A549 (cell line): Measurements from ENCODE around the gene COASY. TPM values are rescaled to one million over a fixed set of nuclear protein-coding genes. Genes with fewer than 3 reads are reported as not detected.

Experiments
- ATAC-seq, 2 experiments: fragments of 200-7000 bp in 1 of 2; fragments of >200 bp in 1 of 2; cut with Nextera tagmentation in 1 of 2; cut with Tn5 transposase in 1 of 2; 3 replicates each; pipeline versions ENCODE4 v1.8.0 to v1.9.1; 2018 to 2020; ENCODE audit warnings: mild to moderate bottlenecking in 1 of 2, moderate library complexity in 1 of 2
- CTCF ChIA-PET: fragments of 300-600 bp; sonication (Branson Sonifier 250); formaldehyde crosslinking; extraction: SDS; loops from one replicate; lab custom pipeline; 2021; ENCODE audit warnings: antibody characterized with exemption, inconsistent platforms; lab: Yijun Ruan, JAX
- POLR2A ChIA-PET: fragments of 350-600 bp; formaldehyde crosslinking; extraction: SDS; loops from one replicate; lab custom pipeline; 2021; ENCODE audit warnings: antibody characterized with exemption, inconsistent platforms; lab: Yijun Ruan, JAX
- DNase-seq, 2 experiments: peaks; one replicate each; pipeline versions ENCODE4 v3.0.0 to v3.0.0-alpha.2; 2011 to 2016; ENCODE audit warnings: low read depth in 1 of 2, low spot score in 1 of 2
- FAIRE-seq: peaks from 2 replicates; lab custom pipeline; 2011; peaks lifted over from hg19 to GRCh38; lab: Jason Lieb, UNC
- H3K27ac ChIP-seq, 2 experiments: fragments of >200 bp; sonication (Bioruptor Twin); formaldehyde crosslinking; 3 replicates each; pipeline ENCODE4 v1.5.1; 2016 to 2017
- H3K4me1 ChIP-seq: fragments of >200 bp; sonication (Bioruptor Twin); formaldehyde crosslinking; 3 replicates; pipeline ENCODE4 v1.6.1; 2016
- H3K4me2 ChIP-seq: fragments of >200 bp; sonication (Bioruptor Twin); formaldehyde crosslinking; 3 replicates; pipeline ENCODE4 v1.6.1; 2016
- H3K4me3 ChIP-seq: fragments of >200 bp; sonication (Bioruptor Twin); formaldehyde crosslinking; 3 replicates; pipeline ENCODE4 v1.5.1; 2016
- H3K9me3 ChIP-seq: fragments of >200 bp; sonication (Bioruptor Twin); formaldehyde crosslinking; 3 replicates; pipeline ENCODE4 v1.6.1; 2016
- ATOH8 ChIP-seq: fragments of 250-450 bp; sonication (Bioruptor Pico); IDR thresholded peaks from 2 replicates; pipeline ENCODE4 v1.5.0; 2020; ENCODE audit warnings: low read depth, mild to moderate bottlenecking, moderate library complexity
- CBX2 ChIP-seq: fragments of 200-600 bp; sonication (generic); IDR thresholded peaks from 2 replicates; pipeline ENCODE4 v1.6.1; 2016; ENCODE audit warnings: low read depth, mild to moderate bottlenecking, borderline replicate concordance
- CHD2 ChIP-seq: fragments of 150-350 bp; IDR thresholded peaks from 2 replicates; pipeline ENCODE4 v1.6.1; 2014; ENCODE audit warnings: low read length; ENCODE audit not compliant: partially characterized antibody
- CTCF ChIP-seq: fragments of >200 bp; sonication (Bioruptor Twin); formaldehyde crosslinking; IDR thresholded peaks from 3 replicates; pipeline ENCODE4 v1.5.1; 2016
- EP300 ChIP-seq, 2 experiments: fragments of >200 bp; sonication (Bioruptor Twin); formaldehyde crosslinking; IDR thresholded peaks; 2 replicates in 1 of 2; 3 replicates in 1 of 2; pipeline ENCODE4 v1.6.1; 2016 to 2017
- ESRRA ChIP-seq: fragments of 150-350 bp; IDR thresholded peaks from 2 replicates; pipeline ENCODE4 v1.6.1; 2014; ENCODE audit warnings: mild to moderate bottlenecking, low read length, borderline replicate concordance
- FOSL2 ChIP-seq, 2 experiments: fragments of 450-650 bp in 1 of 2; fragments of >200 bp in 1 of 2; sonication (Bioruptor Twin) in 1 of 2; formaldehyde crosslinking; IDR thresholded peaks; 2 replicates each; pipeline versions ENCODE4 v1.5.0 to v1.6.1; 2016 to 2020; ENCODE audit warnings: mild to moderate bottlenecking in 1 of 2, moderate library complexity in 1 of 2
- GATA3 ChIP-seq: IDR thresholded peaks from 2 replicates; pipeline ENCODE4 v1.6.1; 2012; ENCODE audit warnings: borderline replicate concordance
- HDAC2 ChIP-seq: fragments of 200-600 bp; sonication (generic); IDR thresholded peaks from 2 replicates; pipeline ENCODE4 v1.6.1; 2016
- HEYL ChIP-seq: fragments of 250-450 bp; sonication (Bioruptor Pico); IDR thresholded peaks from 2 replicates; pipeline ENCODE4 v1.8.0; 2021; ENCODE audit warnings: mild to moderate bottlenecking, moderate library complexity
- HOXB13 ChIP-seq: fragments of 250-450 bp; sonication (Bioruptor Pico); IDR thresholded peaks from 2 replicates; pipeline ENCODE4 v1.5.0; 2020; ENCODE audit warnings: low read depth, mild to moderate bottlenecking, moderate library complexity
- JUN ChIP-seq, 2 experiments: fragments of >200 bp; sonication (Bioruptor Twin); formaldehyde crosslinking; IDR thresholded peaks; 2 replicates in 1 of 2; 3 replicates in 1 of 2; pipeline ENCODE4 v1.6.1; 2016 to 2017
- KDM5A ChIP-seq: fragments of 200-600 bp; sonication (generic); IDR thresholded peaks from 2 replicates; pipeline ENCODE4 v1.6.1; 2016; ENCODE audit warnings: antibody characterized with exemption, mild to moderate bottlenecking
- MAFK ChIP-seq: fragments of 450-650 bp; IDR thresholded peaks from 2 replicates; pipeline ENCODE4 v1.6.1; 2014; ENCODE audit not compliant: partially characterized antibody
- MAZ ChIP-seq: fragments of 150-350 bp; IDR thresholded peaks from 2 replicates; pipeline ENCODE4 v1.6.1; 2014; ENCODE audit warnings: antibody characterized with exemption, low read depth, low read length, borderline replicate concordance
- NFE2L2 ChIP-seq: fragments of 150-350 bp; conservative IDR thresholded peaks from 2 replicates; pipeline ENCODE4 v1.6.1; 2014; ENCODE audit warnings: low read length
- POLR2A ChIP-seq: IDR thresholded peaks from 2 replicates; pipeline ENCODE4 v1.6.1; 2012; ENCODE audit warnings: mild to moderate bottlenecking, low read length
- RAD21 ChIP-seq, 2 experiments: fragments of >200 bp in 1 of 2; sonication (Bioruptor Twin) in 1 of 2; formaldehyde crosslinking in 1 of 2; IDR thresholded peaks in 1 of 2; conservative IDR thresholded peaks in 1 of 2; 2 replicates in 1 of 2; 3 replicates in 1 of 2; pipeline ENCODE4 v1.6.1; 2012 to 2018; ENCODE audit warnings: inconsistent platforms in 1 of 2
- RCOR1 ChIP-seq: fragments of 150-350 bp; IDR thresholded peaks from 2 replicates; pipeline ENCODE4 v1.6.1; 2014; ENCODE audit warnings: antibody characterized with exemption, low read length, low read depth
- SMC3 ChIP-seq: fragments of >200 bp; sonication (Bioruptor Twin); formaldehyde crosslinking; IDR thresholded peaks from 3 replicates; pipeline ENCODE4 v1.6.1; 2018; ENCODE audit warnings: inconsistent platforms
- TFCP2L1 ChIP-seq: fragments of 250-450 bp; sonication (Bioruptor Pico); IDR thresholded peaks from 2 replicates; pipeline ENCODE4 v1.5.0; 2021; ENCODE audit warnings: mild to moderate bottlenecking
- TP53 ChIP-seq: fragments of 250-450 bp; sonication (Bioruptor Pico); IDR thresholded peaks from 2 replicates; pipeline ENCODE4 v1.5.0; 2021; ENCODE audit warnings: mild to moderate bottlenecking, moderate library complexity
- USF2 ChIP-seq: fragments of 450-650 bp; IDR thresholded peaks from 2 replicates; pipeline ENCODE4 v1.6.1; 2014; ENCODE audit warnings: antibody characterized with exemption
- ZFP36 ChIP-seq: fragments of 450-650 bp; IDR thresholded peaks from 2 replicates; pipeline ENCODE4 v1.6.1; 2014; ENCODE audit warnings: borderline replicate concordance; ENCODE audit not compliant: partially characterized antibody
- WGBS: methylation state at CpG from one replicate; pipeline ENCODE4 v1.1.6; 2017; ENCODE audit errors: missing lambda C conversion rate; 5-methylcytosine and 5-hydroxymethylcytosine counted together
- polyA plus RNA-seq, 4 experiments: library from polyadenylated mRNA; depleted of rRNA in 3 of 4; stranded (reverse); fragments of >200 nt; fragmentation: RNase III in 1 of 4; extraction: RNeasy Plus Mini Kit Qiagen cat#74134 plus additional on column Dnase treatment in 1 of 4; gene quantifications; 2 replicates in 3 of 4; 3 replicates in 1 of 4; pipeline ENCODE4 v1.2.3, GENCODE V29; 2011 to 2017

Gene COASY
- polyA plus RNA-seq, 2 of the 4 experiments (the other 2 are of a cell fraction) = 65.4 to 112 TPM

GRCh38 chr17:42578282-42578869 lies 16.4 kb downstream of the COASY start:
- WGBS = 7% methylated on average over 20 of the region's 20 CpGs
- Histone ChIP-seq H3K4me2 (peak overlapping the region; percentile 92), H3K9me3 (no peaks in the 10 kb centered on the region), H3K4me3 (peak overlapping the region; percentile 73), H3K4me1 (peaks cover 20% of the 10 kb centered on the region; the same call in 2 of the 3 replicates), H3K27ac (peak overlapping the region; percentile 87 to 94)
- peak; percentile 80 to 85 for ATAC-seq
- POLR2A ChIA-PET = interaction anchor here (0.8 to 3.0 kb wide), 17 partner anchors 12 to 419 kb away, joined by 3 to 51 read pairs (median 6); partner anchors contain the start of genes BECN1, MLX, NAGLU and PLEKHH3
- TF ChIP-seq TFCP2L1 (CRISPR knock-in tag) (peak; percentile 52; the same call in 1 of the 2 replicates), NFE2L2 (no peak), RAD21 (conservative IDR thresholded peaks at IDR 0.05 in 1 of 2, IDR thresholded peaks at IDR 0.05 in 1 of 2) (peak; percentile 89 to 93), KDM5A (peak; percentile 79), CTCF (peak; percentile 86), MAZ (0 out of 2 replicates have a peak, but pooled peaks have one; percentile 19), MAFK (no peak), HOXB13 (CRISPR knock-in tag) (no peak), SMC3 (peak; percentile 80), FOSL2 (IDR thresholded peaks at IDR 0.05) (no peak), FOSL2 (CRISPR knock-in tag; IDR thresholded peaks at IDR 0.05) (no peak), HDAC2 (no peak), CHD2 (no peak), POLR2A (peak; percentile 26; the same call in 1 of the 2 replicates)
- peak; percentile 85 to 98 for DNase-seq
- FAIRE-seq = no peak
- CTCF ChIA-PET = interaction anchor here (0.5 to 15.8 kb wide), 89 partner anchors 12 to 620 kb away, joined by 3 to 394 read pairs (median 5); partner anchors contain the start of genes AOC2, BECN1, CAVIN1 and CCR10

GRCh38 chr17:42579794-42580551 lies 18.0 kb downstream of the COASY start:
- WGBS = 78% methylated on average over 2 of the region's 2 CpGs
- Histone ChIP-seq H3K4me2 (no peak overlapping the region), H3K4me3 (no peak overlapping the region), H3K4me1 (peaks cover 20% of the 10 kb centered on the region; the same call in 2 of the 3 replicates), H3K9me3 (no peaks in the 10 kb centered on the region), H3K27ac (no peak overlapping the region)
- DNase-seq = no peak
- ChIA-PET CTCF (interaction anchor here (2.7 to 15.8 kb wide), 13 partner anchors 10 to 243 kb away, joined by 9 to 394 read pairs (median 44); partner anchors contain the start of genes BECN1, CCR10, CNTNAP1 and COASY), POLR2A (no interaction called here)
- no peak for ATAC-seq
- TF ChIP-seq NFE2L2 = no peak
- TF ChIP-seq ESRRA = no peak
- no peak for TF ChIP-seq TP53
- no peak for TF ChIP-seq EP300 (IDR thresholded peaks at IDR 0.05)
- no peak for TF ChIP-seq JUN (IDR thresholded peaks at IDR 0.05)
- no peak for TF ChIP-seq ATOH8 (CRISPR knock-in tag)
- TF ChIP-seq CBX2 = no peak
- no peak for TF ChIP-seq GATA3
- no peak for TF ChIP-seq USF2
- TF ChIP-seq MAZ = no peak
- no peak for TF ChIP-seq KDM5A
- no peak for TF ChIP-seq RCOR1
- no peak for TF ChIP-seq ZFP36
- no peak for TF ChIP-seq HEYL
- no peak for FAIRE-seq
